NCI-H345 (cell line): ENCODE results near the gene ELSPBP1.
"Not testable (repeated sequence)": the region's sequence is repeated elsewhere in the genome, so short reads cannot be mapped to it uniquely, and the experiment has no call there.

Experiments used
- DNase-seq: peaks from one replicate; lab custom pipeline; 2025; lab: John Stamatoyannopoulos, UW

Gene ELSPBP1

GRCh38 chr19:48041877-48042580, 47.6 kb downstream of the ELSPBP1 start:
- DNase-seq = no peak

GRCh38 chr19:48043675-48044258, 49.3 kb downstream of the ELSPBP1 start, which contains the start of gene CABP5:
Gene CABP5 (minus strand): TSS chr19:48044079. CDS start chr19:48043922, 157 bp downstream.
- no peak for DNase-seq

- no peak for DNase-seq
Measured at GRCh38 chr19:48044561-48044960, 50.1 kb downstream of the ELSPBP1 start.

GRCh38 chr19:48051335-48052033, 57.1 kb downstream of the ELSPBP1 start:
- DNase-seq = no peak

GRCh38 chr19:48053076-48053475, 58.6 kb downstream of the ELSPBP1 start:
- no peak for DNase-seq

GRCh38 chr19:48053856-48054255, 59.4 kb downstream of the ELSPBP1 start:
- no peak for DNase-seq

- no peak for DNase-seq
Measured at GRCh38 chr19:48059331-48059730, 64.9 kb downstream of the ELSPBP1 start.

- DNase-seq = no peak
Measured at GRCh38 chr19:48060381-48060780, 65.9 kb downstream of the ELSPBP1 start.

- DNase-seq = no peak
Measured at GRCh38 chr19:48061401-48062344, 67.2 kb downstream of the ELSPBP1 start.

GRCh38 chr19:48064509-48064908, 70.1 kb downstream of the ELSPBP1 start:
- DNase-seq = no peak

- no peak for DNase-seq
Measured at GRCh38 chr19:48069435-48069834, 75.0 kb downstream of the ELSPBP1 start.

- DNase-seq = not testable (repeated sequence)
Measured at GRCh38 chr19:48070177-48070769, 75.8 kb downstream of the ELSPBP1 start.
